PC-3 (cell line): Measurements from ENCODE around the gene MAGI2. TPM values are rescaled to one million over a fixed set of nuclear protein-coding genes. Genes with fewer than 3 reads are reported as not detected.
A peak's percentile ranks its signal among the peaks of the same experiment; 100 is the strongest.

Source experiments
- ATAC-seq: fragments of 200-7000 bp; cut with Tn5 transposase; 2 replicates; pipeline ENCODE4 v1.9.1; 2020; ENCODE audit warnings: mild to moderate bottlenecking, moderate library complexity
- BruUV-seq: library from RNA; stranded (reverse); fragments of 400-500 nt; replicated peaks from 2 replicates; lab custom pipeline; 2021; lab: Mats Ljungman, UMichigan
- CTCF ChIA-PET: fragments of 300-600 bp; sonication (Branson Sonifier 250); formaldehyde crosslinking; loops from one replicate; lab custom pipeline; 2022; ENCODE audit warnings: antibody characterized with exemption; lab: Charles Lee
- POLR2A ChIA-PET: fragments of 300-600 bp; sonication (Branson Sonifier 250); formaldehyde crosslinking; loops from one replicate; lab custom pipeline; 2022; ENCODE audit warnings: antibody characterized with exemption; ENCODE audit not compliant: unreplicated experiment; lab: Charles Lee
- DNase-seq: peaks from one replicate; pipeline ENCODE4 v3.0.0-alpha.2; 2015
- H2AFZ ChIP-seq: fragments of 300-600 bp; sonication (generic); 2 replicates; pipeline ENCODE4 v1.6.0; 2016; ENCODE audit warnings: antibody characterized with exemption, low read length
- H3F3A ChIP-seq: fragments of 300-600 bp; sonication (generic); one replicate; pipeline ENCODE4 v1.6.0; 2017; ENCODE audit warnings: antibody characterized with exemption, low read length, control low read depth, mild to moderate bottlenecking; ENCODE audit not compliant: unreplicated experiment
- H3K27ac ChIP-seq: fragments of 300-600 bp; sonication (generic); 2 replicates; pipeline ENCODE4 v1.5.1; 2016; ENCODE audit warnings: mild to moderate bottlenecking, low read length
- H3K27me3 ChIP-seq: fragments of 300-600 bp; sonication (generic); 2 replicates; pipeline ENCODE4 v1.6.1; 2016; ENCODE audit warnings: low read length, mixed read lengths
- H3K36me3 ChIP-seq: fragments of 300-600 bp; sonication (generic); 2 replicates; pipeline ENCODE4 v1.6.1; 2016; ENCODE audit warnings: low read depth, mixed run types, low read length, mixed read lengths
- H3K4me1 ChIP-seq: fragments of 300-600 bp; sonication (generic); 2 replicates; pipeline ENCODE4 v1.5.1; 2016; ENCODE audit warnings: low read length; ENCODE audit not compliant: insufficient read depth
- H3K4me2 ChIP-seq: fragments of 300-600 bp; sonication (generic); 2 replicates; pipeline ENCODE4 v1.6.0; 2016; ENCODE audit warnings: low read length
- H3K4me3 ChIP-seq: fragments of 300-600 bp; sonication (generic); 2 replicates; pipeline ENCODE4 v1.5.1; 2016; ENCODE audit warnings: mild to moderate bottlenecking, low read length, mixed read lengths
- H3K79me2 ChIP-seq: fragments of 300-600 bp; sonication (generic); 2 replicates; pipeline ENCODE4 v1.6.1; 2017; ENCODE audit warnings: low read length, mixed read lengths
- H3K9ac ChIP-seq: fragments of 300-600 bp; sonication (generic); 2 replicates; pipeline ENCODE4 v1.6.0; 2016; ENCODE audit warnings: mild to moderate bottlenecking, low read length
- H3K9me2 ChIP-seq: fragments of 300-600 bp; sonication (generic); replicated peaks from 2 replicates; pipeline ENCODE4 v1.6.1; 2016; ENCODE audit warnings: mixed run types, low read length, mixed read lengths
- H3K9me3 ChIP-seq: fragments of 300-600 bp; sonication (generic); 2 replicates; pipeline ENCODE4 v1.6.1; 2016; ENCODE audit warnings: low read length, mixed read lengths
- H4K20me1 ChIP-seq: fragments of 300-600 bp; sonication (generic); 2 replicates; pipeline ENCODE4 v1.6.1; 2016; ENCODE audit warnings: low read length, mixed read lengths
- EZH2 ChIP-seq: fragments of 300-600 bp; sonication (generic); IDR thresholded peaks from one replicate; pipeline ENCODE4 v1.6.1; 2017; ENCODE audit warnings: antibody characterized with exemption, mild to moderate bottlenecking, low read length; ENCODE audit not compliant: unreplicated experiment
- EZH2phosphoT487 ChIP-seq: fragments of 300-600 bp; sonication (generic); IDR thresholded peaks from 2 replicates; pipeline ENCODE4 v1.6.1; 2018; ENCODE audit warnings: mild to moderate bottlenecking, antibody characterized with exemption, low read length, borderline replicate concordance
- intact Hi-C: fragments of 100-400 bp; cut with micrococcal nuclease; formaldehyde crosslinking; loops from 2 replicates; pipeline ENCODE4 v1.9.0; 2023
- total RNA-seq: library from RNA; depleted of rRNA; stranded (reverse); fragments of >200 nt; gene quantifications from 2 replicates; pipeline ENCODE4 v1.2.3, GENCODE V29; 2014
- TF ChIP-seq, protein P1 (sequence below): fragments of 300-600 bp; sonication (generic); conservative IDR thresholded peaks from 2 replicates; pipeline ENCODE4 v1.5.1; 2017; ENCODE audit warnings: antibody characterized with exemption, low read depth, mild to moderate bottlenecking, low read length

MAGI2 gene
- total RNA-seq, 1 experiment from 2014 or later: not detected

- Histone ChIP-seq H3K27me3 (0 out of 2 replicates have a peak, but pooled peaks cover 4% of the 10 kb centered on the region), H2AFZ (no peak overlapping the region), H3K36me3 (no peaks in the 10 kb centered on the region), H3K79me2 (no peaks in the 10 kb centered on the region), H3K4me1 (no peaks in the 10 kb centered on the region), H3K9ac (no peak overlapping the region), H3F3A (no peaks in the 10 kb centered on the region), H3K4me3 (no peak overlapping the region), H3K9me2 (no peaks in the 10 kb centered on the region), H3K9me3 (no peaks in the 10 kb centered on the region), H3K27ac (no peak overlapping the region), H4K20me1 (no peaks in the 10 kb centered on the region), H3K4me2 (no peak overlapping the region)
- BruUV-seq: no TSS peak
- ChIA-PET POLR2A (no interaction called here), CTCF (no interaction called here)
- DNase-seq (no peak), ATAC-seq (no peak)
- TF ChIP-seq, protein P1, sequence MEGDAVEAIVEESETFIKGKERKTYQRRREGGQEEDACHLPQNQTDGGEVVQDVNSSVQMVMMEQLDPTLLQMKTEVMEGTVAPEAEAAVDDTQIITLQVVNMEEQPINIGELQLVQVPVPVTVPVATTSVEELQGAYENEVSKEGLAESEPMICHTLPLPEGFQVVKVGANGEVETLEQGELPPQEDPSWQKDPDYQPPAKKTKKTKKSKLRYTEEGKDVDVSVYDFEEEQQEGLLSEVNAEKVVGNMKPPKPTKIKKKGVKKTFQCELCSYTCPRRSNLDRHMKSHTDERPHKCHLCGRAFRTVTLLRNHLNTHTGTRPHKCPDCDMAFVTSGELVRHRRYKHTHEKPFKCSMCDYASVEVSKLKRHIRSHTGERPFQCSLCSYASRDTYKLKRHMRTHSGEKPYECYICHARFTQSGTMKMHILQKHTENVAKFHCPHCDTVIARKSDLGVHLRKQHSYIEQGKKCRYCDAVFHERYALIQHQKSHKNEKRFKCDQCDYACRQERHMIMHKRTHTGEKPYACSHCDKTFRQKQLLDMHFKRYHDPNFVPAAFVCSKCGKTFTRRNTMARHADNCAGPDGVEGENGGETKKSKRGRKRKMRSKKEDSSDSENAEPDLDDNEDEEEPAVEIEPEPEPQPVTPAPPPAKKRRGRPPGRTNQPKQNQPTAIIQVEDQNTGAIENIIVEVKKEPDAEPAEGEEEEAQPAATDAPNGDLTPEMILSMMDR: no peak
- TF ChIP-seq EZH2phosphoT487: no peak
- TF ChIP-seq EZH2: no peak
- intact Hi-C loops: no loop called here
Measured at GRCh38 chr7:78234634-78235033, 1218.8 kb downstream of the MAGI2 start.

- no peak overlapping the region for H3K9ac ChIP-seq
- DNase-seq (no peak), ATAC-seq (no peak)
- POLR2A ChIA-PET: no interaction called here
- 0 out of 2 replicates have a peak, but pooled peaks cover 7% of the 10 kb centered on the region for H3K27me3 ChIP-seq
- TF ChIP-seq EZH2 (no peak), EZH2phosphoT487 (no peak)
- TF ChIP-seq, protein P1: no peak
- H3K79me2 ChIP-seq: no peaks in the 10 kb centered on the region
- no peak overlapping the region for H3K4me3 ChIP-seq
- no peaks in the 10 kb centered on the region for H3K9me2 ChIP-seq
- intact Hi-C loops: no loop called here
- no peaks in the 10 kb centered on the region for H4K20me1 ChIP-seq
- no peaks in the 10 kb centered on the region for H3K4me1 ChIP-seq
- no peak overlapping the region for H2AFZ ChIP-seq
- CTCF ChIA-PET: interaction anchor here (0.6 kb wide), 1 partner anchor 19 kb away, joined by 13 read pairs; no protein-coding TSS in a partner anchor
- no peaks in the 10 kb centered on the region for H3K36me3 ChIP-seq
- H3K9me3 ChIP-seq: no peaks in the 10 kb centered on the region
- H3K4me2 ChIP-seq: no peak overlapping the region
- H3F3A ChIP-seq: no peaks in the 10 kb centered on the region
- no peak overlapping the region for H3K27ac ChIP-seq
- no TSS peak for BruUV-seq
Measured at GRCh38 chr7:78232806-78233205, 1220.7 kb downstream of the MAGI2 start.

- no TSS peak for BruUV-seq
- no peak for ATAC-seq
- no peak overlapping the region for H3K4me3 ChIP-seq
- intact Hi-C loops: loop anchor here (5.0 kb wide), 1 partner anchor 204 kb away; no protein-coding TSS in a partner anchor
- TF ChIP-seq EZH2phosphoT487: no peak
- TF ChIP-seq, protein P1: peak; percentile 58
- no peaks in the 10 kb centered on the region for H3K4me1 ChIP-seq
- H3K9ac ChIP-seq: no peak overlapping the region
- H3K36me3 ChIP-seq: no peaks in the 10 kb centered on the region
- DNase-seq: peak; percentile 32
- POLR2A ChIA-PET: no interaction called here
- no peak overlapping the region for H3K27ac ChIP-seq
- no peaks in the 10 kb centered on the region for H3K9me3 ChIP-seq
- no peak overlapping the region for H3K4me2 ChIP-seq
- CTCF ChIA-PET: no interaction called here
- no peaks in the 10 kb centered on the region for H3K9me2 ChIP-seq
- no peak overlapping the region for H2AFZ ChIP-seq
- H3K79me2 ChIP-seq: no peaks in the 10 kb centered on the region
- H4K20me1 ChIP-seq: no peaks in the 10 kb centered on the region
- H3K27me3 ChIP-seq: peaks cover 7% of the 10 kb centered on the region; the same call in 1 of the 2 replicates
- no peaks in the 10 kb centered on the region for H3F3A ChIP-seq
Measured at GRCh38 chr7:78226059-78226719, 1227.3 kb downstream of the MAGI2 start.
